HEK293T (cell line): ENCODE measurements around the gene FJX1.

Experiments
- ARNT ChIP-seq: fragments of 450-650 bp; IDR thresholded peaks from 2 replicates; pipeline ENCODE4 v1.6.1; 2017; ENCODE audit warnings: mild to moderate bottlenecking
- BHLHE40 ChIP-seq: fragments of 450-650 bp; IDR thresholded peaks from 2 replicates; pipeline ENCODE4 v1.6.1; 2016; ENCODE audit warnings: mild to moderate bottlenecking, moderate library complexity, borderline replicate concordance
- FOXK2 ChIP-seq: fragments of 450-650 bp; IDR thresholded peaks from 2 replicates; pipeline ENCODE4 v1.6.1; 2016; ENCODE audit warnings: mild to moderate bottlenecking
- FOXM1 ChIP-seq: fragments of 450-650 bp; IDR thresholded peaks from 2 replicates; pipeline ENCODE4 v1.6.1; 2017; ENCODE audit warnings: mild to moderate bottlenecking, borderline replicate concordance
- HDGF ChIP-seq: fragments of 450-650 bp; IDR thresholded peaks from 2 replicates; pipeline ENCODE4 v1.6.1; 2017; ENCODE audit warnings: antibody characterized with exemption, borderline replicate concordance
- NFRKB ChIP-seq: fragments of 450-650 bp; IDR thresholded peaks from 2 replicates; pipeline ENCODE4 v1.6.1; 2016; ENCODE audit warnings: mild to moderate bottlenecking, moderate library complexity
- PKNOX1 ChIP-seq: fragments of 450-650 bp; IDR thresholded peaks from 2 replicates; pipeline ENCODE4 v1.6.1; 2016
- SP1 ChIP-seq: fragments of 450-650 bp; IDR thresholded peaks from 2 replicates; pipeline ENCODE4 v1.6.1; 2017
- SUZ12 ChIP-seq: fragments of 450-650 bp; IDR thresholded peaks from 2 replicates; pipeline ENCODE4 v1.6.1; 2016; ENCODE audit warnings: mild to moderate bottlenecking
- TARDBP ChIP-seq: fragments of 450-650 bp; IDR thresholded peaks from 2 replicates; pipeline ENCODE4 v1.6.1; 2016

- TF ChIP-seq FOXM1 (no peak), PKNOX1 (no peak), BHLHE40 (no peak), SP1 (no peak), SUZ12 (no peak), FOXK2 (no peak), ARNT (no peak), HDGF (no peak), TARDBP (no peak), NFRKB (no peak)
Measured at GRCh38 chr11:35606206-35606605, 12.1 kb upstream of the FJX1 start.
